HG02981 (cell line): ENCODE data around the gene DPEP3.

Source experiments
- ATAC-seq: cut with Tn5 transposase; IDR thresholded peaks from one replicate; pipeline ENCODE4 v1.9.1; 2021; ENCODE audit warnings: mild to moderate bottlenecking, moderate library complexity; ENCODE audit not compliant: unreplicated experiment

The DPEP3 gene

GRCh38 chr16:67967183-67967957 is 12.9 kb downstream of the DPEP3 start:
- no peak for ATAC-seq

DNA sequence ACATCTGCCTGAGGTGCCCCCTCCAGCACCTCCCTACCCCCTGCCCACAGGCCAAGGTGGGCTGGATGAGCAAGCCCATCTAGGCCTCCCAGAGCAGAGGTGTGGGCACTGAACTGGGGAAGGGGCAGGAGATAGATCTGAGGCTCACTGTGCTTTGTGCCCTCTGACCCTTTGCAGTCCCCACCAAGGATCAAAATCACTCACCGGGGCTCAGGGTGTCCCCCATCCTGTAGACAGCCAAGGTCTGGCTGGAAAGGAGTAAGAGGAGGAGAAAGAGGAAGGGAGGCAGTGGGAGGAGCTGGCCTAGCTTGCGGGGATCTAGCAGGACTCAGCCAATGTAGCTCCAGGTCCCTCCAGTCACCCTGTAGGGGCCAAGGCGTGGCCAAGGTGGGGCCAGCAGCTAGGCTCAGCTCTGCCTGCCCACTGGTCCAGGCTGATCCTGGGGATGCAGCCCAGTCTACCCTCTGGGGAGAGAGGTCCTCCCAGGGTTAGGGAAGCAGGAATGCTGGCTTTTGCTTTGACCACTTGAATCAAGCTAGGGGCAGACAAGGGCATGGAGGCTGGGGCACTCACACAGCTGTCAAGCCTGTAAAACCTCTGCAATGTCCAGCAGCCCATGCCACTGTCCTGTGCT is 13.6 kb downstream of the DPEP3 start:
- no peak for ATAC-seq

DNA sequence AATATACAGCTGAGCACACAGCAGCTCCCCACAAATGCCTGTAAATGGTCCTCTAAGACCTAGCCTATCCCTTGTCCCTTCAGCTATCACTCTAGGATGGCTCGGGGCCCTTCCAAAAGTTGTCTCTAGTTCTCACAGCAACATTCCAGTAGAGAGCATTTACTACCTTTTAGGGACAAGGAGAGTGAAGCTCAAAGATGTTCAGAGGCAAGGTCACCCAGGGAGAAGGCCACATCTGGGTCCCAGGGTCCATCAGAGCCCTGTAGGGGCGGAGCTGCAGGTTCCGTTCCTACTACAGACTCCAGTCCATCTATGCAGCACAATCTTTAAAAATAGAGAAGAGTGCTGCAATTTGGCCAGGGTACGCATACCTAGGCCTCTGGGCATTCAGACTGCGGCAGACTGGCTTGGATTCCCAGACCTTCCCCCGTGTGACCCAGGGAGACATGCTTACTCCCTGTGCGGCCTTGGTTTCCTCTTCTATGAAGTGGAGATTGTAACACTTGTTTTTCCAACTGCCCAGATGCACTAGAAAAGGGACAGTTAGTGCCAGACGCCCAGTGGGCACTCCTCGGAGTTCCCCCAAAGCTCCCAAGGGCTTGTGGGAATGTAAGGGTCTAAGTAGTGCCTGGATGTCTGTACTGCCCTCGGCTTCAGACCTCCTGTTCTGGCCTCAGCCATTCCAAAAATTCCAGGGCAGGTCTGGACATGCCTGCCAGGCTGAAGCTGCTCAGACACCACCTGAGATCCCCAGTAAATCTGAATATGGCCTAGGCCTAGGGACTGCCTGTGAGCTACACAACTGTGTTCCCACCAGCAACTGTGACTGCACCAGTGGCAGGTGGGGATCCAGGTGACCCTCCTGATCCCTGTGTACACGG is 14.4 kb downstream of the DPEP3 start:
- ATAC-seq: no peak

DNA sequence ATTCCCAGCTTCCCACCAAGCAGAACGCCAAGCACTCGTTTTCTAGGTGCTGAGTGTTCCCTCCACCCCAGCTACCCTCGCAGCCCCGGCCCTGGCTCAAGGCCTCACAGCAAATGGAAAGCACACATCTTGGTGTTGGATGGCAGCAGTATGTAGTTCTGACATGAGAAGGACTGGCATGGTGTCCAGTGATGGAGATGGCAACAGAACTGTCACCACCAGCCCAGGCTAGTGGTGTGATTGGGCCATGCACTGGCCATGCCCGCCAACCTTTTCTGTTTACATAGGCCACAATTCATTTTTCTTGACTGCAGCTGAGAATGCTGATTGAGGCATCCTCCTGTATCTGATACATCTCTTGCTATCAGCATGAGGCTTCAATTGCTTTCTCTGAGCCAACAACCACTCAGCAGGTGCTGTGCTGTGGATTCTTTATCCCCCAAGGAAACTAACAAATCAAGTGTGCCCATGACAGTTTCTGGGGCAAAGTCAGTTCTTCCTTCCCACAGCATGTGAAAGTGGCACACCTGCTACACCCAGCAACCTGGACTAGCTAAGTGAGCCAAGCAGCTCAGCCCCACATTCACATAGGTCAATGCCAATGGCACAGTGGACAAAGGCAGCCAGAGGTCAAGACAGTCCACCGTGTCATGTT is 15.7 kb downstream of the DPEP3 start:
- ATAC-seq: no peak

DNA sequence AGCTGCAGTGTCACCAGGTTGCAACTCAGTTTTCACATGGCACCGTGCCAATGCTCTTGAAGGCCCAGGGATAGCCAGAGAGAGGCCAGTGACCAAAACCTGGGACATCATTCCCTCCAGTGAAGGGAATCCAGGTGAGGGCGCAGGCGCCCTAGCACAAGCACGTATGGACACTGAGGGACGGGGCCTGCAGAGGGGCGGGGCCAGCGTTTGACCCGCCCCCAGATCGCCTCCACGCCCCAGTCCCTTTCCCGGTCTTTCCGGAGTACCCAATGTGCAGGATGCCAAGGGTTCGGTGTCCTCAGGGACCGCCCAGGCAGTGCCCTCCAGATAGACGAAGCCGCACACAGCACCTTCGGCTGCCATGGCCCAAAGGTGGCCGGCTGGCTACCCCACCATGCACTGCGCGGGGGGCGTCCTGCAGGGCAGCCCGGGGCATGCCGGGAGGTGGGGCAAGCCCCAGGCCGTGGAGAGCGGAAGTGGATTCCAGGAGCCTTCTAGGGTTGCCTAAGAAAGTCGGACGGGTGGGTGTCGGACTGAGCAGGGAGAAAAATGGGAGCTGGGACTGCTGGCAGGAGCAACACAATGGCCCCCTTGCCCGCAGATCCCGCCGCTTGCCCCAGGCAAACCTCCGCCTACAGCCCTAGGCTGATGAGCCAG is 16.5 kb downstream of the DPEP3 start:
- ATAC-seq: no peak

DNA sequence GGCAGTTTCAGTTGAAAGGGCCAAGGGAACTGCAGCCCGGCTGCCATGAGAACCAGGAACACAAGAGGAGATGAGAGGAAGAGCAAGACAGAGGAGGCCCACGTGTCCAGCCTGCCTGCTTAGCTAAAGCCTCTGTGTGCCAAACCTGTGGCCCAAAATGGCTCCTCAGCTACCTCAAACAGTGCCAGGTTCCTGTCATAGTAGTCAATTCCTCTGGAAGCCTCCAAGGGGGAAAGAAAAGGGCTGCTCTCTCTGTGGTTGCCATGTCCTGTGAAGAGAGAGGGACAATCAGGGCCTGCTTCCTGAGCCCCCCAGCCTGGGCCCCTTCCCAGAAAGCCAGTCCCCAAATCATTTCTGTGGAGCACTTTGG is 17.0 kb downstream of the DPEP3 start:
- ATAC-seq: no peak

GRCh38 chr16:67962135-67962534 is 18.2 kb downstream of the DPEP3 start:
- no peak for ATAC-seq

GRCh38 chr16:67961551-67961957 is 18.7 kb downstream of the DPEP3 start:
- ATAC-seq: no peak

DNA sequence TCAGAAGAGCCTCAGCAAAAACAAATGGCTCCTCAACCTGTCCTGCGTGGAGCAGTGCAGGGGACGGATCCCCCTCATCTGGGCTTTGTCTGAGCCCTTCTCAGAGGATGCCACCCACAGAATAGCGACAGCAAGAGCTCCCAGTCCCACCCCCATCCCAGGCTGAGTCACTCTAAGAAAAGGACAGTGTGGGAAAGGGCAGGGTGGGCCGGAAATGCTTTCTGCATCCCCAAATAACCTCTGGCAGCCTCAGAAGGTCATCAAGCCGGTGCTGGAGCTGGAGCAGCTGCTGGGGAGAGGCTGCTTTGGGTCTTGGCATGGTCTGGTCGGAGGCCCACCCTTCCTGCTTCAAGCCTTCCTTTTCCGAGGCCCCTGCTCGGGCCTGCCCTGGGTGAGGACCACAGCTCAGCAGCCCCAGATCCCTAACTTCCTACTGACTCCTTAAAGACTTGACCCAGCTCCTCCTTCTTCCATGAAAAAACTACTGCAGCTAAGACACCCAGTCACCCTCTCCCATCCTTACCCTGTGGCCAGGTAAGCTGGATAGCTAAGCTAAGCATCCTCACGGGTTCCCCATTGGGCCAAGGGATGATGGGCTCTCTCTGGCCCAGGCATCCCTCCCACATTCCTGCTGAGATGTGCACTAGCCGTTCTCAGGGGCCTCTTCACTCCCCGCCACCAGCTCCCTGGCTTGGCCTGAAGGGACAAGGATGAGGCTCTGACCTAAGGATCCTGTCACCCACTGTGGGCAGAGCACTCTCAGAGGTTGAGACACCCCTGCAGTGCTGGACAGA is 20.6 kb downstream of the DPEP3 start:
- no peak for ATAC-seq

- ATAC-seq: no peak
These were observed 22.7 kb downstream of the DPEP3 start for GRCh38 chr16:67957622-67958021.

- no peak for ATAC-seq
These were observed 25.7 kb downstream of the DPEP3 start for GRCh38 chr16:67954421-67955196.

DNA sequence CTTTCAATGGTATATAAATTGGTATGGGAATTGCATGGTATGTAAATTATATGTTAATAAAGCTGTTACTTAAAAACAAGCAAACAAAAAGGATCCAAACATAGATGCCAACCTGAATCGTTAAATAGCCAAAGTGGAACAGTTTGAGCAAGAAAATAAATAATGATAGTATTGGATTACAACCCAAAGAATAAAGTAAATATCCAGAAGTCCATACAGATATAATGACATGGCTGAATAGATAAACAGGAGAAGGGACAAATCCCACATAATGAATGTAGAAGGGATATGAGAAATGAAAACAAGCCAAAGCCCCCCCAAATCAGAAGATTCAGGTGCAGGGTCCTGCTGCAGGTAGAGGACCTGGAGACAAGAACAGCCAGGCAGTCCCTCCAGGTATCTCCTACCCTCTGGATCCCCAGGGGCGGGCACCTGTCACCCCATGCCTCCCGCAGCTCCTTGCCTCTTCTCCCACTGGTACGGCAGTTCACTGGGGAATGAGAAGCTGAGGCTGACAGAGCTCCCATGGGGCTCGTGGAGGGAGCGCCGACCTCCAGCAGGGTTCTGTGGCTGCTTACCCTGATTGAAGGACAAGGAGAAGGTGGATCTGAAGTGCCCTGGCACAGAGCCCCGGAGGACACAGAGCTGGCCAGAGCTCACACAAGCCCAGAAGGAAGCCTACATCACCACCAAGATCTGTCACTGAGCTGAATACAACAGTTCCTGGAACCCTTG is 26.5 kb downstream of the DPEP3 start:
- no peak for ATAC-seq

- no peak for ATAC-seq
These were observed 28.8 kb downstream of the DPEP3 start for GRCh38 chr16:67951485-67951884.

- no peak for ATAC-seq
These were observed 29.9 kb downstream of the DPEP3 start for GRCh38 chr16:67950335-67950843.

- no peak for ATAC-seq
These were observed 30.7 kb downstream of the DPEP3 start for GRCh38 chr16:67949645-67950044.

- no peak for ATAC-seq
These were observed 32.3 kb downstream of the DPEP3 start for GRCh38 chr16:67948015-67948414.

DNA sequence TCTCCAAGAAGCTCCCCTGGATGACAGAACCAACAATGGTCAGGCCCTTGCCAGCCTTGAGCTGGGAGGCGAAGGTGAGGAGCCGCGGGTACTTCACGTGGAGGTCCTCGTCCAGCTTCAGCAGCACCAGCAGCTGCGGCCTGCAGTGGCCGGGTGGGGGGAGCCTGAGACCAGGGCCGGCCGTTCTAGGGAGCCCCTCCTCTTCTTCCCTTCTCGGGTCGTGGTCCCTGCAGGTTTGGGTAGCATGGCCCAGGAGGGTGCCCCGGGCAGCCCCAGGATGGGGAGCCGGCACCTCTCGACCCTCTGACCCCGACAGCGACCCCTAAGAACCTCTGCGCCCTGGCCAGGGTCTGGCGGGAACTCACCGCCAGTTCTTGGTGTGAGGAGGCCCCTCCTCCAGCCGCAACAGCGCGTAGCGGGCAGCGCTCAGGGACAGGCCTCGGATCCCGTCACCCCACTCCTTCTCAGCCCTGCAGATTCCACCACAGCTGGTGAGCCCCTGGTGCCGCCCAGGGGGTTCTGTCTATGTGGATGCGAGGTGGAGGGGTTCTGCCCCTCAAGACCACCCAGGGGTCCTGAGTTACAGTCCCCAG is 33.2 kb downstream of the DPEP3 start:
- no peak for ATAC-seq

- no peak for ATAC-seq
These were observed 34.1 kb downstream of the DPEP3 start for GRCh38 chr16:67946128-67946569.
